IMR-90 (cell line): Measurements from ENCODE around the gene SEMA5A. TPM values are rescaled to one million over a fixed set of nuclear protein-coding genes. Genes with fewer than 3 reads are reported as not detected.

ENCODE experiments used
- ATAC-seq: fragments of 200-7000 bp; cut with Tn5 transposase; 2 replicates; pipeline ENCODE4 v1.9.1; 2020; ENCODE audit warnings: low read depth, mild to moderate bottlenecking, moderate library complexity
- BruUV-seq: library from RNA; stranded (reverse); fragments of 400-500 nt; replicated peaks from 2 replicates; lab custom pipeline; 2021; lab: Mats Ljungman, UMichigan
- CTCF ChIA-PET: fragments of 300-600 bp; formaldehyde crosslinking; extraction: SDS; loops from one replicate; lab custom pipeline; 2021; ENCODE audit warnings: antibody characterized with exemption; lab: Yijun Ruan, JAX
- POLR2A ChIA-PET: fragments of 300-600 bp; sonication (Branson Sonifier 250); formaldehyde crosslinking; loops from one replicate; lab custom pipeline; 2022; ENCODE audit warnings: antibody characterized with exemption; ENCODE audit not compliant: unreplicated experiment; lab: Charles Lee
- DNase-seq: peaks from one replicate; pipeline ENCODE4 v3.0.0; 2013
- H2AFZ ChIP-seq: replicated peaks from 2 replicates; pipeline ENCODE3; 2013; ENCODE audit warnings: low read length, mild to moderate bottlenecking; ENCODE audit not compliant: poor library complexity
- H2AK5ac ChIP-seq: 2 replicates; pipeline ENCODE4 v1.6.1; 2013; ENCODE audit warnings: low read depth, low read length, inconsistent platforms
- H2AK9ac ChIP-seq: replicated peaks from 2 replicates; pipeline ENCODE3; 2013; ENCODE audit warnings: mild to moderate bottlenecking, low read depth, low read length, moderate library complexity; ENCODE audit not compliant: poor library complexity
- H2BK120ac ChIP-seq: 2 replicates; pipeline ENCODE4 v1.6.1; 2013; ENCODE audit warnings: low read depth, low read length, inconsistent platforms
- H2BK15ac ChIP-seq: 3 replicates; pipeline ENCODE4 v1.6.1; 2013; ENCODE audit warnings: low read depth, low read length, inconsistent platforms
- H2BK20ac ChIP-seq: 2 replicates; pipeline ENCODE4 v1.6.1; 2013; ENCODE audit warnings: low read depth, mild to moderate bottlenecking, inconsistent platforms, low read length, moderate library complexity
- H2BK5ac ChIP-seq: 2 replicates; pipeline ENCODE4 v1.6.1; 2013; ENCODE audit warnings: mild to moderate bottlenecking, low read depth, low read length, inconsistent platforms; ENCODE audit not compliant: poor library complexity, severe bottlenecking
- H3K14ac ChIP-seq: replicated peaks from 2 replicates; pipeline ENCODE4 v1.6.1; 2013; ENCODE audit warnings: low read depth, low read length, inconsistent platforms
- H3K18ac ChIP-seq: 2 replicates; pipeline ENCODE4 v1.6.1; 2013; ENCODE audit warnings: low read depth, low read length, control low read depth
- H3K23ac ChIP-seq: 2 replicates; pipeline ENCODE4 v1.6.1; 2013; ENCODE audit warnings: low read depth, low read length, inconsistent platforms
- H3K27ac ChIP-seq: 2 replicates; pipeline ENCODE4 v1.5.1; 2013; ENCODE audit warnings: mild to moderate bottlenecking, control low read depth, low read length; ENCODE audit not compliant: insufficient read depth
- H3K27me3 ChIP-seq: 2 replicates; pipeline ENCODE4 v1.6.1; 2013; ENCODE audit warnings: low read length; ENCODE audit not compliant: control insufficient read depth, insufficient read depth
- H3K36me3 ChIP-seq: 2 replicates; pipeline ENCODE4 v1.6.1; 2013; ENCODE audit warnings: low read length, mixed read lengths; ENCODE audit not compliant: control insufficient read depth, insufficient read depth
- H3K4ac ChIP-seq: 2 replicates; pipeline ENCODE4 v1.6.1; 2013; ENCODE audit warnings: low read depth, low read length, inconsistent platforms
- H3K4me1 ChIP-seq: 2 replicates; pipeline ENCODE4 v1.6.1; 2013; ENCODE audit warnings: low read length, mixed read lengths; ENCODE audit not compliant: control insufficient read depth, insufficient read depth
- H3K4me2 ChIP-seq: 2 replicates; pipeline ENCODE4 v1.6.1; 2013; ENCODE audit warnings: low read depth, mild to moderate bottlenecking, control low read depth, low read length, moderate library complexity
- H3K4me3 ChIP-seq: 2 replicates; pipeline ENCODE4 v1.5.1; 2013; ENCODE audit warnings: low read depth, mild to moderate bottlenecking, control low read depth, low read length, moderate library complexity; ENCODE audit not compliant: insufficient read depth
- H3K56ac ChIP-seq: 2 replicates; pipeline ENCODE4 v1.6.1; 2013; ENCODE audit warnings: low read length, inconsistent platforms; ENCODE audit not compliant: insufficient read depth; ENCODE audit errors: extremely low read depth
- H3K79me1 ChIP-seq, 2 experiments: 2 replicates each; pipeline ENCODE4 v1.6.1; 2013; ENCODE audit warnings: low read length in 2 of 2, inconsistent platforms in 1 of 2, low read depth in 1 of 2
- H3K9ac ChIP-seq: 2 replicates; pipeline ENCODE4 v1.6.1; 2013; ENCODE audit warnings: low read depth, low read length, control low read depth
- H3K9me1 ChIP-seq: 2 replicates; pipeline ENCODE4 v1.6.1; 2013; ENCODE audit warnings: low read length, inconsistent platforms; ENCODE audit not compliant: insufficient read depth
- H3K9me3 ChIP-seq: 2 replicates; pipeline ENCODE4 v1.6.1; 2013; ENCODE audit warnings: low read length; ENCODE audit not compliant: control insufficient read depth, insufficient read depth
- H4K20me1 ChIP-seq: 2 replicates; pipeline ENCODE4 v1.6.1; 2013; ENCODE audit warnings: low read length, inconsistent platforms; ENCODE audit not compliant: insufficient read depth
- H4K5ac ChIP-seq: 2 replicates; pipeline ENCODE4 v1.6.1; 2013; ENCODE audit warnings: mild to moderate bottlenecking, low read depth, low read length, control low read depth
- H4K8ac ChIP-seq, 2 experiments: 2 replicates each; pipeline ENCODE4 v1.6.1; 2013; ENCODE audit warnings: low read depth in 2 of 2, low read length in 2 of 2, control low read depth in 1 of 2, inconsistent platforms in 1 of 2
- H4K91ac ChIP-seq: 2 replicates; pipeline ENCODE4 v1.6.1; 2013; ENCODE audit warnings: low read depth, low read length, inconsistent platforms; ENCODE audit not compliant: insufficient read depth
- BHLHE40 ChIP-seq: fragments of 150-350 bp; IDR thresholded peaks from 2 replicates; pipeline ENCODE4 v1.6.1; 2016; ENCODE audit warnings: mild to moderate bottlenecking, low read depth, low read length
- CEBPB ChIP-seq: IDR thresholded peaks from 2 replicates; pipeline ENCODE4 v1.6.1; 2012; ENCODE audit warnings: low read depth, low read length, improper control_type of control experiment
- CHD1 ChIP-seq: IDR thresholded peaks from 2 replicates; pipeline ENCODE4 v1.6.1; 2012; ENCODE audit warnings: low read depth, low read length, improper control_type of control experiment
- MAFK ChIP-seq: IDR thresholded peaks from 2 replicates; pipeline ENCODE4 v1.6.1; 2012; ENCODE audit warnings: low read depth, low read length, improper control_type of control experiment
- MAZ ChIP-seq: IDR thresholded peaks from 2 replicates; pipeline ENCODE4 v1.6.1; 2012; ENCODE audit warnings: low read depth, mild to moderate bottlenecking, low read length, improper control_type of control experiment, moderate library complexity, borderline replicate concordance
- MXI1 ChIP-seq: IDR thresholded peaks from 2 replicates; pipeline ENCODE4 v1.6.1; 2012; ENCODE audit warnings: low read depth, mild to moderate bottlenecking, low read length, moderate library complexity, borderline replicate concordance
- NFE2L2 ChIP-seq: fragments of 150-350 bp; IDR thresholded peaks from 2 replicates; pipeline ENCODE4 v1.6.1; 2016; ENCODE audit warnings: low read depth, mild to moderate bottlenecking, low read length
- POLR2A ChIP-seq: IDR thresholded peaks from 2 replicates; pipeline ENCODE4 v1.6.1; 2012; ENCODE audit warnings: mild to moderate bottlenecking, low read depth, low read length
- WGBS, 2 experiments: methylation state at CpG; one replicate each; pipeline versions ENCODE4 v1.1.5 to v1.1.7; 2013; ENCODE audit warnings: missing lambda C conversion rate in 2 of 2; ENCODE audit not compliant: insufficient read length in 1 of 2; ENCODE audit errors: extremely low coverage in 2 of 2; 5-methylcytosine and 5-hydroxymethylcytosine counted together
- dilution Hi-C: fragments of 300-500 bp; cut with HindIII; formaldehyde crosslinking; loops from one replicate; pipeline ENCODE4 v1.14.3; 2018; ENCODE audit warnings: low sequenced_read_pairs; ENCODE audit not compliant: unreplicated experiment
- in situ Hi-C: fragments of 300-500 bp; cut with MboI; formaldehyde crosslinking; loops from 3 replicates; pipeline ENCODE4 v1.14.3; 2019; ENCODE audit warnings: low sequenced_read_pairs, inconsistent platforms, mixed read lengths
- intact Hi-C: fragments of 100-400 bp; cut with micrococcal nuclease; formaldehyde crosslinking; loops from 2 replicates; pipeline ENCODE4 v1.10.0; 2022
- polyA plus RNA-seq, 3 experiments: library from polyadenylated mRNA; depleted of rRNA; stranded (reverse); fragments of >200 nt; gene quantifications; 2 replicates each; pipeline ENCODE4 v1.2.3, GENCODE V29; 2012; ENCODE audit warnings: low replicate concordance in 1 of 3
- total RNA-seq: library from RNA; depleted of rRNA; stranded (reverse); fragments of >200 nt; gene quantifications from 2 replicates; pipeline ENCODE4 v1.2.3, GENCODE V29; 2012
- TF ChIP-seq, protein P1 (sequence below): fragments of 150-350 bp; IDR thresholded peaks from 2 replicates; pipeline ENCODE4 v1.6.1; 2016; ENCODE audit warnings: low read depth, mild to moderate bottlenecking, low read length, moderate library complexity, borderline replicate concordance
- TF ChIP-seq, protein P2 (sequence below): conservative IDR thresholded peaks from 2 replicates; pipeline ENCODE4 v1.5.1; 2012; ENCODE audit warnings: mild to moderate bottlenecking, low read depth, low read length, improper control_type of control experiment

Gene SEMA5A
- total and polyA plus RNA-seq, 2 of the 4 experiments (the other 2 are of a cell fraction), result 8.2 to 9.9 TPM

DNA sequence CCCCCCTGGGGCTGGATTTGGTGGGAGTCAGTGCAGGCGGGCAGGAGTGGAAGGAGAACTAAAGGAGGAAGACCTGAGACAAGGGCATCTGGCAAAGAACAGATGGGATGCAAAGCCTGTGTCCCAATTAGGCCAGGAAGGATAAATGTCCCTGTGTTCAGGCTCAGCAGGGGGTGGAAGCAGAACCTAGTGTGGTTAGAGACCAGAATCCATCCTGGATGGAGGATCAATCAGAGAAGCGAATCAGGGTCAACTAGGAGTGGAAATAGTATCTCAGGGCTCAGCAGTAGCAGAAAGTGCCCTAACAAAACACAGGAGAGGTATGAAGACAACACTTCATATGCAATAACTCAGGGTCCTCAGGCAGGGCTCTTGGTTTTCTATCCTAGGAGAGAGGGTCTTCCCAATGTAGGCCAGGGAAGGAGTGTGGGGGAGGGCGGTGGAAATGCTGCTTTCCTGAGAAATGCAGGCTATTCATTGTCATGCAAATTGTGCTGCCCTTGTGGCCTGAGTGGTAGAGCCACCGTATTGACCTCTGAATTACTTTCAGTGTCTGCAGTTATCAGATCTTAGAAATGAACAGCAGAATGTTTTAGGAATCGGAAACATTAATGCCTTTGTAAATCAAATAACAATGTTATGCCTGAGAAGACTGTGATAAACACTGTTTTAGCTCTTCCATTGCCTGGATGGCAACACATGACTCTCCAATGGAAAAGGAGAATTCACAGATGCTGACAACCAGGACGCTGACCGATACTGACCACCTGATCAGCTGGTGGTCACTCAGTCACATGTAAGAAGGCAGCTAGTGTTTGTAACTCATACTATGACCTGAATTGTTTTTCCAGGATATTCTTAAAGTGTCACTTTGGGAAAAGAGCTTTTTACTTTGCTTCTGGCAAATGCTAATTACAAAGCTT, 323.6 kb downstream of the SEMA5A start:
- Histone ChIP-seq H3K18ac (no peak overlapping the region), H2BK5ac (no peak overlapping the region), H4K5ac (no peak overlapping the region), H3K36me3 (peaks cover 9% of the 10 kb centered on the region), H4K91ac (no peak overlapping the region), H3K27ac (no peak overlapping the region), H2BK20ac (no peak overlapping the region), H3K9me3 (no peaks in the 10 kb centered on the region), H4K8ac (no peak overlapping the region), H2BK15ac (no peak overlapping the region), H3K9me1 (peaks cover 4% of the 10 kb centered on the region; the same call in 1 of the 2 replicates), H3K9ac (no peak overlapping the region), H3K14ac (no peak overlapping the region), H2BK120ac (no peak overlapping the region), H3K27me3 (no peaks in the 10 kb centered on the region), H2AK5ac (no peak overlapping the region), H3K79me1 (no peaks in the 10 kb centered on the region; a peak in 1 of 4 replicates), H3K4me3 (no peak overlapping the region), H3K4me2 (no peak overlapping the region), H2AFZ (no peak overlapping the region), H2AK9ac (no peak overlapping the region), H3K4me1 (no peaks in the 10 kb centered on the region), H4K20me1 (no peaks in the 10 kb centered on the region), H3K23ac (no peak overlapping the region), H3K56ac (no peak overlapping the region), H3K4ac (no peak overlapping the region)
- WGBS, 2 experiments, result 75% methylated on average over 3 of the region's 7 CpGs; no CpG with 5 or more reads in 1 of the 2 experiments
- dilution Hi-C loops, result no loop called here
- intact Hi-C loops, result no loop called here
- no peak for TF ChIP-seq NFE2L2
- no peak for TF ChIP-seq CHD1
- TF ChIP-seq, protein P1, sequence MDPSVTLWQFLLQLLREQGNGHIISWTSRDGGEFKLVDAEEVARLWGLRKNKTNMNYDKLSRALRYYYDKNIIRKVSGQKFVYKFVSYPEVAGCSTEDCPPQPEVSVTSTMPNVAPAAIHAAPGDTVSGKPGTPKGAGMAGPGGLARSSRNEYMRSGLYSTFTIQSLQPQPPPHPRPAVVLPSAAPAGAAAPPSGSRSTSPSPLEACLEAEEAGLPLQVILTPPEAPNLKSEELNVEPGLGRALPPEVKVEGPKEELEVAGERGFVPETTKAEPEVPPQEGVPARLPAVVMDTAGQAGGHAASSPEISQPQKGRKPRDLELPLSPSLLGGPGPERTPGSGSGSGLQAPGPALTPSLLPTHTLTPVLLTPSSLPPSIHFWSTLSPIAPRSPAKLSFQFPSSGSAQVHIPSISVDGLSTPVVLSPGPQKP, result no peak
- no peak for TF ChIP-seq MXI1
- TF ChIP-seq POLR2A, result no peak
- no peak for TF ChIP-seq CEBPB
- TF ChIP-seq MAFK, result no peak
- TF ChIP-seq, protein P2, sequence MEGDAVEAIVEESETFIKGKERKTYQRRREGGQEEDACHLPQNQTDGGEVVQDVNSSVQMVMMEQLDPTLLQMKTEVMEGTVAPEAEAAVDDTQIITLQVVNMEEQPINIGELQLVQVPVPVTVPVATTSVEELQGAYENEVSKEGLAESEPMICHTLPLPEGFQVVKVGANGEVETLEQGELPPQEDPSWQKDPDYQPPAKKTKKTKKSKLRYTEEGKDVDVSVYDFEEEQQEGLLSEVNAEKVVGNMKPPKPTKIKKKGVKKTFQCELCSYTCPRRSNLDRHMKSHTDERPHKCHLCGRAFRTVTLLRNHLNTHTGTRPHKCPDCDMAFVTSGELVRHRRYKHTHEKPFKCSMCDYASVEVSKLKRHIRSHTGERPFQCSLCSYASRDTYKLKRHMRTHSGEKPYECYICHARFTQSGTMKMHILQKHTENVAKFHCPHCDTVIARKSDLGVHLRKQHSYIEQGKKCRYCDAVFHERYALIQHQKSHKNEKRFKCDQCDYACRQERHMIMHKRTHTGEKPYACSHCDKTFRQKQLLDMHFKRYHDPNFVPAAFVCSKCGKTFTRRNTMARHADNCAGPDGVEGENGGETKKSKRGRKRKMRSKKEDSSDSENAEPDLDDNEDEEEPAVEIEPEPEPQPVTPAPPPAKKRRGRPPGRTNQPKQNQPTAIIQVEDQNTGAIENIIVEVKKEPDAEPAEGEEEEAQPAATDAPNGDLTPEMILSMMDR, result no peak
- no peak for TF ChIP-seq BHLHE40
- TF ChIP-seq MAZ, result no peak
- DNase-seq, result no peak
- ChIA-PET CTCF (no interaction called here), POLR2A (no interaction called here)
- in situ Hi-C loops, result no loop called here
- no TSS peak for BruUV-seq
- no peak for ATAC-seq
